GM13976 (cell line): Measurements from ENCODE around the gene SLCO1B1.
"Not testable (repeated sequence)": the region's sequence is repeated elsewhere in the genome, so short reads cannot be mapped to it uniquely, and the experiment has no call there.

Experiments
- DNase-seq: peaks from one replicate; pipeline ENCODE4 v3.0.0; 2012; ENCODE audit warnings: low spot score
- in situ Hi-C: fragments of 300-500 bp; cut with MboI; formaldehyde crosslinking; loops from one replicate; pipeline ENCODE4 v1.12.0; 2022; ENCODE audit warnings: low sequenced_read_pairs, mixed read lengths, inconsistent platforms; ENCODE audit not compliant: unreplicated experiment
- TF ChIP-seq, protein P1 (sequence below): IDR thresholded peaks from 2 replicates; pipeline ENCODE4 v1.5.1; 2012; ENCODE audit warnings: borderline replicate concordance, mild to moderate bottlenecking; ENCODE audit not compliant: insufficient read depth; ENCODE audit errors: extremely low read depth, missing control alignments, control extremely low read depth

SLCO1B1 gene

GRCh38 chr12:21129906-21130305 is 1.1 kb upstream of the SLCO1B1 start:
- in situ Hi-C loops: no loop called here
- DNase-seq: no peak
- TF ChIP-seq, protein P1, sequence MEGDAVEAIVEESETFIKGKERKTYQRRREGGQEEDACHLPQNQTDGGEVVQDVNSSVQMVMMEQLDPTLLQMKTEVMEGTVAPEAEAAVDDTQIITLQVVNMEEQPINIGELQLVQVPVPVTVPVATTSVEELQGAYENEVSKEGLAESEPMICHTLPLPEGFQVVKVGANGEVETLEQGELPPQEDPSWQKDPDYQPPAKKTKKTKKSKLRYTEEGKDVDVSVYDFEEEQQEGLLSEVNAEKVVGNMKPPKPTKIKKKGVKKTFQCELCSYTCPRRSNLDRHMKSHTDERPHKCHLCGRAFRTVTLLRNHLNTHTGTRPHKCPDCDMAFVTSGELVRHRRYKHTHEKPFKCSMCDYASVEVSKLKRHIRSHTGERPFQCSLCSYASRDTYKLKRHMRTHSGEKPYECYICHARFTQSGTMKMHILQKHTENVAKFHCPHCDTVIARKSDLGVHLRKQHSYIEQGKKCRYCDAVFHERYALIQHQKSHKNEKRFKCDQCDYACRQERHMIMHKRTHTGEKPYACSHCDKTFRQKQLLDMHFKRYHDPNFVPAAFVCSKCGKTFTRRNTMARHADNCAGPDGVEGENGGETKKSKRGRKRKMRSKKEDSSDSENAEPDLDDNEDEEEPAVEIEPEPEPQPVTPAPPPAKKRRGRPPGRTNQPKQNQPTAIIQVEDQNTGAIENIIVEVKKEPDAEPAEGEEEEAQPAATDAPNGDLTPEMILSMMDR: no peak

DNA sequence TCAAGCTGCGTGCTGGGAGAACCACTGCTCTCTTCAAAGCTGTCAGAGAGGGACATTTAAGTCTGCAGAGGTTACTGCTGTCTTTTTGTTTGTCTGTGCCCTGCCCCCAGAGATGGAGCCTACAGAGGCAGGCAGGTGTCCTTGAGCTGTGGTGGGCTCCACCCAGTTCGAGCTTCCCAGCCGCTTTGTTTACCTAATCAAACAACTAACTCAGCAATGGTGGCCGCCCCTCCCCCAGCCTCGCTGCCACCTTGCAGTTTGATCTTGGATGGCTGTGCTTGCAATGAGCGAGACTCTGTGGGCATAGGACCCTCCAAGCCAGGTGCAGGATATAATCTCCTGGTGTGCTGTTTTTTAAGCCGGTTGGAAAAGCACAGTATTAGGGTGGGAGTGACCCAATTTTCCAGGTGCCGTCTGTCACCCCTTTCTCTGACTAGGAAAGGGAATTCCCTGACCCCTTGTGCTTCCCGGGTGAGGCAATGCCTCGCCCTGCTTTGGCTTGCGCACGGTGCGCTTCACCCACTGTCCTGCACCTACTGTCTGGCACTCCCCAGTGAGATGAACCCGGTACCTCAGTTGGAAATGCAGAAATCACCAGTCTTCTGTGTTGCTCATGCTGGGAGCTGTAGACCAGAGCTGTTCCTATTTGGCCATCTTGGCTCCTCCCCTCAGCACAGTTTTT is 6.5 kb downstream of the SLCO1B1 start:
- in situ Hi-C loops, DNase-seq: not testable (repeated sequence)

DNA sequence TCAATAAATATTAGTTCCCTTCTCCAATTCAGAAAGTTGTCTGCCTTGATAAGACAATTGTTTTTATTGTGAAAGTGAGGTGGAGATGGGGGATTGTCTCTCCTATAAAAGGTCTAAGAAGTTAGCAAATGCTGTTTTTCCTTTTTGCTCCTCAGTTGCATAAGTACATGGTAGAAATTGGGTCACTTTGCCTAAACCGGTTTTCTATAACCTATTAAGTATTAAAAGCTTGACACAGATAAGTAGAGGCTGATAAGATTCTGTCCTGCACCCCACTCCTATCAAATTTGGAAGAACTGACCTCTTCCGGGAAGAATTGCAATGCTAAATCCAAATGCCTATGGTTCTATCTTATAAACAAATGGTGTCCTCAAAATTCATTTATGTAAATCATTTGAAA is 7.0 kb downstream of the SLCO1B1 start:
- DNase-seq: no peak
- TF ChIP-seq, protein P1: no peak
- in situ Hi-C loops: no loop called here

GRCh38 chr12:21144309-21144708 is 13.3 kb downstream of the SLCO1B1 start:
- in situ Hi-C loops: no loop called here
- TF ChIP-seq, protein P1: no peak
- no peak for DNase-seq

DNA sequence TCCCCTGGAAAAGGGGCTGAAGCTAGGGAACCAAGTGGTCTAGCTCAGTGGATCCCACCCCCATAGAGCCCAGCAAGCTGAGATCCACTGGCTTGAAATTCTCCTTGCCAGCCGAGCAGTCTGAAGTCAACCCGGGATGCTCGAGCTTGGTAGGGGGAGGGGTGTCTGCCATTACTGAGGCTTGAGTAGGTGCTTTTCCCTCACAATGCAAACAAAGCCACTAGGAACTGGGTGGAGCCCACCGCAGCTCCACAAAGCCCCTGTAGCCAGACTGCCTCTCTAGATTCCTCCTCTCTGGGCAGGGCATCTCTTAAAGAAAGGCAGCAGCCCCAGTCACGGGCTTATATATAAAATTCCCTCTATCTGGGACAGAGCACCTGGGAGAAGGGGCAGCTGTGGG is 18.9 kb downstream of the SLCO1B1 start:
- in situ Hi-C loops, DNase-seq: not testable (repeated sequence)

- no peak for DNase-seq
- TF ChIP-seq, protein P1: no peak
- in situ Hi-C loops: no loop called here
Observed at GRCh38 chr12:21151184-21151583, 20.2 kb downstream of the SLCO1B1 start.

- TF ChIP-seq, protein P1: no peak
- in situ Hi-C loops: no loop called here
- no peak for DNase-seq
Observed at GRCh38 chr12:21155522-21156351, 24.7 kb downstream of the SLCO1B1 start.
